ENCODE data around the gene LMX1B.

Gene LMX1B

DNA sequence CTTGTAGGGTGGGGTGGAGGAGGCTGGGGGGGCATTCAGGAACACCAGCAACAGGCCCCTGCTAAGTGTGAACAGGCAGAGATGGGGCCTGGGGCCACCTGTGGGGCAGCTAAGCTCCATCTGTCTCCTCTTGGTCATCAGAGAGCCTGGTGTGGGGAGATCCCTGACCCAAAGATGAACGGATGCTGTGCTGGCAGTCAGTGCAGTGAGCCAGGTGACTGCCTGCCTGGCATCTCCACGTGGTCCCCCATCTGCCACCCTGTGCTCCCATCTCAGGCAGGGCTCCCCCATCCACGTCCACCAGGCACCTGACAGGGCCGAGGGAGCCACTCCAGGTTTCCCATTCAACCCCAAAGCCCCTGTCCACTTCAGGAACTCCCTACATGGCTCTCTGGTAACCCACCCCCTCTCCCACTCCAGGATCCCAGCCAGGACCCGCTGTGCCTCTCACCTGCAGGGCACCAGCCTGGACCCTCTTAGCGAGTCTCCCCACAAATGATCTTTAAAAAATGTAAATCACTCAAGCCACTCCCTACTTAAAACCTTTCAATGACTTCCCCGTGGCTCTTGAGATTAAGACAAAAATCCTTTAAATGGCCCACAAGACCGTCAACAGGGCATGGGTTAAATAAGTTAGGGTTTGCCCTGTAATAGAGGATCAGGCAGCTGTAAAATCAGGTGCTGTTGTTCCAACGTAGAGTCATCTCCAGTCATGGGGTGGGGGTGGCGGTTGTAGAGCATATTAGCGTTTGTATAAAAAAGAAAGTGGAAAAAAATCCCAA lies 60.8 kb downstream of the LMX1B start:
- no peaks in the 10 kb centered on the region for H3K9me3 Mint-ChIP-seq
- peaks cover 8 to 14% of the 10 kb centered on the region in 2 donors for H3K4me1 Mint-ChIP-seq
- no peak overlapping the region for H3K4me3 Mint-ChIP-seq
- ATAC-seq (replicated peaks), result no peak
- DNase-seq, result no peak
- H3K27ac Mint-ChIP-seq, result no peak overlapping the region
- H3K36me3 Mint-ChIP-seq, result peaks cover 0 to 3% of the 10 kb centered on the region in 2 donors
- H3K27me3 Mint-ChIP-seq, result peaks cover 53 to 65% of the 10 kb centered on the region in 2 donors

DNA sequence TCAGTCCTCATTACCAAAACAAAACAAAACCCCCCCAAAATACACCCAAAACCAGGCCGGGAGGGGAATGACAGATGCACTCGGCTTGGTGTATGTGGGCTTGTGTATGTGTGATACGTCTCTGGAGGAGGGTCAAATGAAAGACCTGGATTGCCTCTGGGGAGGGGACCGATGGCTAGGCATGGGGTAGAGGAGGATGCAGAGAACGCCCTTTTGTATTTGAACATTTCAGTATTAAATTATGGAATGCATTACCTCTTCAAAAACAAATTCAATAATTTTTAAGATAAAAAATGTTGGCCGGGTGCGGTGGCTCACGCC lies 61.4 kb downstream of the LMX1B start:
- Mint-ChIP-seq H3K4me3 (no peak overlapping the region), H3K27me3 (peaks cover 59 to 70% of the 10 kb centered on the region in 2 donors), H3K36me3 (peaks cover 0 to 3% of the 10 kb centered on the region in 2 donors), H3K9me3 (no peaks in the 10 kb centered on the region), H3K4me1 (peaks cover 8 to 14% of the 10 kb centered on the region in 2 donors), H3K27ac (no peak overlapping the region)
- no peak for ATAC-seq (replicated peaks)
- no peak for DNase-seq

DNA sequence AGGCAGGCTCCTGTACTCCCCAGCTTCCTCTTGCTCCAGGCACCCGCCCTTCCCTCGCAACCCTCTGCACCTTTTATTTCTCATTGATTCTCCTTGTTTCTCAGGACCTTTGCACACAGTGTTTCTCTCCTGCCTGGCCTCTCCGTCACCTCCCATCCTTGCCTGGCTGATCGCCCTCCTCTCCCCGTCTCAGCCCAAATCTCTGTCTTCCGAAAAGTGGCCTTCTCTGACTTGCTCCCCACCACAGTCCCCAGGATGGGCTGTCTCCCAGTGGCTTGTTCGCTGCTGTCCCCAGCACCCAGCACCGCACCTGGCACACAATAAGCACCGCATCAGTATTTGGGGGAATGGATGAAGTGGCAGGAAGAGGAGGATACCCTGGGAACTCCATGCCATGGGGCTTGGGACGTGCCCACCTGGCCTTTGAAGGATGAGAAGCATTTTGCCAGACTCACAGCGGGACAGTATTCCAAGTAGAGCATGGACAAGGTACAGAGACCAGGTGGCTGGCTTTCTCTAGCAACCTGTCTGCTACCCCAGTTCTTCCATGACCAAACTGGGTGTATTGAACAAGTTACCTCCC lies 62.5 kb downstream of the LMX1B start:
- no peak for DNase-seq
- Mint-ChIP-seq H3K4me3 (no peak overlapping the region), H3K27me3 (peaks cover 70 to 81% of the 10 kb centered on the region in 2 donors), H3K9me3 (no peaks in the 10 kb centered on the region), H3K27ac (peak overlapping the region; percentile 4), H3K36me3 (peaks cover 0 to 3% of the 10 kb centered on the region in 2 donors), H3K4me1 (peaks cover 8 to 14% of the 10 kb centered on the region in 2 donors)
- ATAC-seq (replicated peaks), result no peak

DNA sequence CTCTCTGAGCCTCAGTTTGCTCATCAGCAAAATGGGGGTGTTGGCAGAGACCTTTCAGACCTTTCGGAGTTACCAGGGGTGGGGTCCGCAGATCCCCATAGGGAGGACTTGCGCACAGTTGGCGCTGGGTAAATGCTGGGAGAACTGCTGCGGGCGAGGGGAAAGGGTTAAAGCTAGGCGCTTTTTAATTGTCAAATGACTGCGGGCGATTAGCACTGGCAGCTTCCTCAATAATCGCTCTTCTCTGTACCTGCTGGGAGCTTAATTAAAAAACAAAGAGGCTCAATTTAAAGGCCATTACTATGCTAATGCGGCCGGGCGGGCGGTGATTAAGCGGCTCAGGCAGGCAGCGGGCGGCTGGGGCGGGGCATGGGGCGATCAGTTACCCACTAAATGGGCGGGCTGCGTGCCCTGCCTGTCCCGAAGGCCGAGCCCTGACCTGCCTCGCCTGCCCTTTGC lies 63.0 kb downstream of the LMX1B start:
- Mint-ChIP-seq H3K27me3 (peaks cover 72 to 83% of the 10 kb centered on the region in 2 donors), H3K27ac (no peak overlapping the region), H3K9me3 (no peaks in the 10 kb centered on the region), H3K4me3 (no peak overlapping the region), H3K36me3 (peaks cover 0 to 3% of the 10 kb centered on the region in 2 donors), H3K4me1 (peaks cover 8 to 14% of the 10 kb centered on the region in 2 donors)
- DNase-seq (no peak), ATAC-seq (replicated peaks) (no peak)

DNA sequence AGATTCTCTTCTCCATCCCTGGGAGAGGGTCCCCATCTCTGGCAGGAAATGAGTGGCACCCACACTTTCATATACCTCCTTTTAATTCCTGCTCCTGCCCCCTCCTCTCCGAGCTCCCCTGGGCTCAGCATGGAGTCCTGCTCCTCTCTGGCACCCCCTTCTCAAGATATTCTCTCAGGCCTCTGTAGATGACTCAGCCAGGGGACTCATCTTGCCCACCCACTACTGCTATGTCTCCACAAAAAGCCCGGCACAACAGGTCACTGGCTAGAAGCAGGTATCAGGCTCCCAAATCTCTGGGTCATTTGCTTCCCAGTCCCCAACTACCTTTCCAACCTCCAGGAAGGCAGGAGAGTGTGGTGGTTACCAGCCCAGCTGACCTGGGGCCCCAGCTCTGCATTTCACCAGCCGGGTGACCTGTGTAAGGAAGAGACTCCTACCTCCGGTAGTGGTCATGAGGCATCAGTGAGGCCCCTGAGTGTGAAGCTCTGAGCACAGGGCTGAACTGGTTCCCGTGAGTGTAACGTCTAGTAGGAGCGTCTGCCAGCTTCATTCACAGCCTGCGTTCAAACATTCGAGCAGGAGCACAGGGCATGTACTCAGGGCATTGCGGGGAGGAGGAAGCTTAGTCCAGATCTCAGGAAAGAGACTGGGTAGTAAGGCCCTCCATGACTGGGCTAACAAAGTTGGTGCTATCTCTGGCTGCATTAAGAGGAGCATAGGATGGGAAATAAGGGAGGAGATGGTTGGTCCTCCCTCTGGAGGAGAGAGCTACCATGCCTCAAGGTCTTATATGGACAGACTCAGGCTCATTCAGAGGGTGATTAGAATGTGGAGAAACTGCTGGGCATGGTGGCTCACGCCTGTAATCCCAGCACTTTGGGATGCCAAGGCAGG lies 63.7 kb downstream of the LMX1B start:
- peaks cover 0 to 3% of the 10 kb centered on the region in 2 donors for H3K36me3 Mint-ChIP-seq
- no peaks in the 10 kb centered on the region for H3K9me3 Mint-ChIP-seq
- peaks cover 12 to 17% of the 10 kb centered on the region in 2 donors for H3K4me1 Mint-ChIP-seq
- peaks cover 70 to 82% of the 10 kb centered on the region in 2 donors for H3K27me3 Mint-ChIP-seq
- DNase-seq (no peak), ATAC-seq (replicated peaks) (no peak)
- peak overlapping the region in 1 of 2 donors; percentile 37 for H3K4me3 Mint-ChIP-seq
- H3K27ac Mint-ChIP-seq, result peak overlapping the region; percentile 25

DNA sequence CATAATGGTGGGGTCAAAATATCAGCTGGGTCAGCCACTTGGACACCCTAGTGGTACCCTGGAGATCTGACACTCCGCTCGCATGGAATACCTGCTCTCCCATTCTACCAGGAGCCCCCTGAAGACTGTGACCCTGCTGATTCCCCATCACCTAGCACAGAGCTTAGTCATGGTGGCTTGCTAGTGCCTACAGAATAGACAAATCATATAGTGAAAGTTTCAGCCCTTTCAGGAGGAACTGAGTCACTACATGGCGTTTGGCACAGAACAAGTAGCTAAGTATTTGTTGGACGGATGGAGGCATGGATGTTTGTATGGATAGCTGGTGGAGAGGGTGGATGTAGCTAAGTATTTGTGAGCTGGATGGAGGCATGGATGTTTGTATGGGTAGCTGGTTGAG lies 65.3 kb downstream of the LMX1B start:
- peaks cover 69 to 80% of the 10 kb centered on the region in 2 donors for H3K27me3 Mint-ChIP-seq
- peaks cover 15 to 24% of the 10 kb centered on the region in 2 donors for H3K4me1 Mint-ChIP-seq
- no peak overlapping the region for H3K27ac Mint-ChIP-seq
- peaks cover 0 to 3% of the 10 kb centered on the region in 2 donors for H3K36me3 Mint-ChIP-seq
- no peaks in the 10 kb centered on the region for H3K9me3 Mint-ChIP-seq
- DNase-seq, result no peak
- no peak overlapping the region for H3K4me3 Mint-ChIP-seq
- ATAC-seq (replicated peaks), result peak; percentile 33 to 42

DNA sequence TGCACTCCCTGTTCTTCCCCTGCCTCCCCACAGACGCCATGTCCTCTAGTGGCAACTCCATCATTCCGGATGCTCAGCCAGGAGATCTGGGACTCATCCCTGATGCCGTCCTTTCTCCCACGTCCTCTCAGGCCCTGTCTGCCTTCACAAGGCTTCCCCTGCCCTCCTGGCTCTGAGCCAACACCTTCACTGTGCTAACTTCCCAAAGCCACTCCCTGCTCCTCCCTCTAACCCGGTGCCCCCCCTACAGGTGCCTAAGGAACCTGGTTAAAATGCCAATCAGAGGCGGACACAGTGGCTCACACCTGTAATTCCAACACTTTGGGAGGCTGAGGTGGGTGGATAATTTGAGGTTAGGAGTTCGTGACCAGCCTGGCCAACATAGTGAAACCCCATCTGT lies 67.6 kb downstream of the LMX1B start:
- no peak overlapping the region for H3K27ac Mint-ChIP-seq
- H3K27me3 Mint-ChIP-seq, result peaks cover 71 to 81% of the 10 kb centered on the region in 2 donors
- no peak for ATAC-seq (replicated peaks)
- no peak overlapping the region for H3K4me3 Mint-ChIP-seq
- no peak for DNase-seq
- peaks cover 9 to 19% of the 10 kb centered on the region in 2 donors for H3K4me1 Mint-ChIP-seq
- no peaks in the 10 kb centered on the region for H3K9me3 Mint-ChIP-seq
- H3K36me3 Mint-ChIP-seq, result no peaks in the 10 kb centered on the region

DNA sequence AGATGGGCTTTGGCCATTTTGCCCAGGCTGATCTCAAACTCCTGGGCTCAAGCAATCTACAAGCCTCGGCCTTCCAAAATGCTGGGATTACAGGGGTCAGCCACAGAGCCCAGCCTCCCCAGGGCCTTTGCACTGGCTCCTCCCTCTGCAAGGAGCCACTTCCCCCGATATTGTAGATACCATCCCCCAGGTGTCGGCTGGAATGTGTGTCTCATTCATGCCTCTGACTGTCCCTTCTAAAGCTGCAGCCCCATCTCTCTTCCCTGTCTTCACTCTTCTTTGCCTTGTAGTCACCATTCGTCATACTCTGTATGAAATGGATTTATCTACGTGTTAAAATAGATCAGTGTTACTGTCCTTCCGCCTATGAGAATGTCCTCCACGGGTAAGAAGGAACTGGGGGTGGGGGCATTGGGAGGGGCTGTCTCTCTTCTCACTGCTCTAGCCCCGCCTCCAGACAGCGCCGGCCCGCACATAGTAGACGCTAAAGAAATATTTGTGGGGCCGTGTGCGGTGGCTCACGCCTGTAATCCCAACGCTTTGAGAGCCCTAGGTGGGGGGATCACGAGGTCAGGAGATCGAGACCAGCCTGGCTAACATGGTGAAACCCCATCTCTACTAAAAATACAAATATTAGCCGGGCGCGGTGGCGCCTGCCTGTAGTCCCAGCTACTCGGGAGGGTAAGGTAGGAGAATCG lies 68.5 kb downstream of the LMX1B start:
- Mint-ChIP-seq H3K4me1 (peaks cover 6 to 14% of the 10 kb centered on the region in 2 donors), H3K4me3 (no peak overlapping the region), H3K27me3 (peaks cover 72 to 78% of the 10 kb centered on the region in 2 donors)

DNA sequence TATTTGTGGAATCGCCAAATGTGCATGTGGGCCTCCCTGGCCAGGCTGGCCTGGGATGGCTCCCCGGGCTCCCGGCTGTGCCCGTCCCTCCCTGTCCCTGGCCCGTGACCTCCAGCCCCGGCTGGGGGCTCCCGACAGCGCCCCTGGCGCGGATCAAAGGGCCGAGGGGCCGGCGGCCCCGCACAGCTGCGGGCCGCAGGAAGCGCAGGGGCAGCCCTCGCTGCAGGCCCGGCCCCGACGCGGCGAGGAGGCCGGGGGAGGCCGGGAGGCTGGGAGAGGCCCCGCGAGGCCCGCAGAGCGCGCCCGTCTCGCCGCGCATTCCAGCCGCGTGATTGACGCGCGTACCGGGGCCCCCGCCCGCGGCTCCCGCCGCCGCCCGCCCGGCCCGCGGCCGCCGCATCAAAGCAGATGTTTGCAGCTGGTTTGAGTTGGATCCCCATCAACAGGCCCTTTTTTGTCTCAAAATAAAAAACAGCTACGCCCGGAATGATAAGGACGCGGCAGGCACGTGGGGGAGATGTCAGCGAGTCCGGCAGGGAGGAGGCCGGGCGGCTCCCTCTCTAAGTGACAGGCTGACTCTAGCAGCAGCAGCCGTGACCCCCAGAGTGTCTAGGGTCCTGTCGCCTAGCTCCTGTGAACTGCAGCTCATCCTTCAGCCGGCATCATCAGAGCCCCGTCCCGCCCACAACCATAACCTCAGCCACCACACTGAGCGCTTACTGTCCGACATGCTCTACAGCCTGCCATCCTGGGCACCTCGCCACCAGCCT lies 69.4 kb downstream of the LMX1B start:
- Mint-ChIP-seq H3K4me3 (no peak overlapping the region), H3K9me3 (no peaks in the 10 kb centered on the region), H3K27ac (no peak overlapping the region), H3K36me3 (no peaks in the 10 kb centered on the region), H3K27me3 (peaks cover 74 to 79% of the 10 kb centered on the region in 2 donors), H3K4me1 (peaks cover 6 to 10% of the 10 kb centered on the region in 2 donors)
- DNase-seq (no peak), ATAC-seq (replicated peaks) (peak in 1 of 2 donors; percentile 60)

More for the DNA sequence above, 68.5 kb downstream of the LMX1B start:
- Mint-ChIP-seq H3K27ac (no peak overlapping the region), H3K9me3 (no peaks in the 10 kb centered on the region), H3K36me3 (no peaks in the 10 kb centered on the region)
- ATAC-seq (replicated peaks) (no peak), DNase-seq (no peak)

DNA sequence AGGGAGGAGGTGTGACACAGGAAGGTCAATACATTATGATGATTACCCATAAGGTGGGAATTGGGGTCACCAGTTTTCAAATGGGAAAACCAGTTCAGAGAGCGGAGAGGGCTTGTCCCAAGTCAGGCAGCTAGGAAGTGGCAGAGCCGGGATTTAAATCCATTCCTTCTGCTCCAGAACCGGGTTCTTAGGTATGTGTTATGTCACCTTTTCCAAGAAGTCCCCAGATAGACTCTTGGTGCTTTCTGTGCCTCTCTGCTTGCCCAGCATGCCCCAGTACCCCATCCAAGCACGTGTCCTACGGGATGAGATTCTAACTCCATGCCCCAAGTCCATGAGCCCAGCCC lies 69.9 kb downstream of the LMX1B start:
- no peak overlapping the region for H3K4me3 Mint-ChIP-seq
- peaks cover 6 to 10% of the 10 kb centered on the region in 2 donors for H3K4me1 Mint-ChIP-seq
- H3K9me3 Mint-ChIP-seq, result no peaks in the 10 kb centered on the region
- DNase-seq (no peak), ATAC-seq (replicated peaks) (no peak)
- H3K27ac Mint-ChIP-seq, result no peak overlapping the region
- no peaks in the 10 kb centered on the region for H3K36me3 Mint-ChIP-seq
- H3K27me3 Mint-ChIP-seq, result peaks cover 76 to 84% of the 10 kb centered on the region in 2 donors

DNA sequence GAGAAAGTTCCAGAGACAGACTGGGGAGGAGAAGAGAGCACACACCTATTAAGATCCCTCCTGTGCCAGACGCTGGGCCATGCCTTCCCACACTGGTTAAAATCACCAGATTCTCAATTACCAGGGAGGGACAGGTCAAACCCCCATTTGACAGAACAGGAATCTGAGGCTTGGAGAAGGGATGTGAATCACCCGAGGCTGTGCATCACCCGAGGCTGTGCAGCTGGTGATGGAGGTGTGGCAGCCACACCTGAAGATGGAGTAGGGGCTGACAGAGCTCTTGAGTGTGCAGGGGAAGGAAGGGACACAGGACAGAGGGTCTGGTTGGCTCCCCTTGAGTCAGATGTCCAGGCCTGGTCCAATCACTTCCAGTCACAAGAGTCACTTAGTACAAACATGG lies 70.6 kb downstream of the LMX1B start:
- H3K27ac Mint-ChIP-seq, result peak overlapping the region; percentile 57
- no peak for ATAC-seq (replicated peaks)
- H3K4me3 Mint-ChIP-seq, result no peak overlapping the region
- no peak for DNase-seq
- H3K9me3 Mint-ChIP-seq, result no peaks in the 10 kb centered on the region
- peaks cover 78 to 85% of the 10 kb centered on the region in 2 donors for H3K27me3 Mint-ChIP-seq
- H3K4me1 Mint-ChIP-seq, result peaks cover 6 to 10% of the 10 kb centered on the region in 2 donors
- H3K36me3 Mint-ChIP-seq, result no peaks in the 10 kb centered on the region

DNA sequence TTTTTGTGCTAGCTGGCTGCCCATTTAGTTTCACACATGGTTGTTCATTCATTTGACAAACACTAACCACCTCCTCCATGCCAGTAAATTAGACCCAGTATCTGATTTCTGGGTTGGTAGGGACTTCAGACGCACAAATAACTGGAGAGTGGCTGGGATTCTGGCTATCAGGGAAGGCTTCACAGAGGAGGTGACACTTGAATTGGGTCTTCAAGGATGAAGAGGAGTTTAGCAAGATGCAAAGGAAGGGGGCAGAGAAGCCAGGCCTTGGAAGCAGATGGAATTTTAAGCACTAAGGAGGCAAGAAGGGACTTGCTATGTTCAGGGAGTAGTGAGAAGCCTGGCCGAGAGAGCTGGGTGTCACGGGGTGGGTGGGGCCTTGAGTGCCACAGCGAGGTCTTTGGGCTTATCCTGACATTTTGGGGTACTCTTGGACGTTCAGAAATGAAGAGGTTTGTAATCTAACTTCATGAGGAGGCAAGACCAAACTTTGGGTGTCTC lies 71.3 kb downstream of the LMX1B start:
- Mint-ChIP-seq H3K27ac (no peak overlapping the region), H3K36me3 (no peaks in the 10 kb centered on the region), H3K27me3 (peaks cover 78 to 84% of the 10 kb centered on the region in 2 donors), H3K4me3 (no peak overlapping the region), H3K9me3 (no peaks in the 10 kb centered on the region), H3K4me1 (peaks cover 6 to 10% of the 10 kb centered on the region in 2 donors)
- no peak for ATAC-seq (replicated peaks)
- no peak for DNase-seq

DNA sequence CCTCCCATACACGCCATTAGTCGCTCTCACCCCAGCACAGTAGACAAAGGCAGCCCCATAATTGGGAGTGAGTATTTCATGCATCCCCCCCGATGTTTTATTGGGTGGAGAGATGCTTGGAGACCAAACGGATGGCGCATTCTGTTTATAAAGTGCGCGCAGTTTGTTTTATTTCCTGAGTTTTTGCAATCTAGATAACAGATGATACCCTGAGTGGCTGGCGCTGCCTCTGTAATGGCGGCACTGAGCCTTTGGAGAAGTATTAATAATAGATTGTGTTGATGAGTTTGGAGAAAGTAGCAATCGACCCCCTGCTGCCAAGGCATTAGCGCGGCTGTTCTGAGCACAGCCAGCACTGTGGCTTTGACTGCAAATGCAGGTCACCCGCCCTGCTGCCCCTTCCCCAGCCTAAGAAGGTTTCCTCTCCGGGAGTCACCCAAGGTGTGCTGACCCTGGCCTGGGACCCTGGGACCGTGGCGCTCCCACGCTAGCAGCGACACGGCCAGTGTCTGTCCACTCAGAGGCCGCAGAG lies 74.3 kb downstream of the LMX1B start:
- H3K27me3 Mint-ChIP-seq, result peaks cover 66 to 84% of the 10 kb centered on the region in 2 donors
- no peaks in the 10 kb centered on the region for H3K36me3 Mint-ChIP-seq
- no peak overlapping the region for H3K4me3 Mint-ChIP-seq
- H3K4me1 Mint-ChIP-seq, result peaks cover 2 to 5% of the 10 kb centered on the region in 2 donors
- DNase-seq, result no peak
- no peaks in the 10 kb centered on the region for H3K9me3 Mint-ChIP-seq
- ATAC-seq (replicated peaks), result no peak
- no peak overlapping the region for H3K27ac Mint-ChIP-seq

Data from stimulated activated naive B cell treated with anti-CD40 and anti-IgM and Interleukin-4, amounts not matched to agents 10 μg/mL and 1 μg/mL and 100 μg/mL, for 72 hours (primary cell).